PC-9 (cell line): ENCODE measurements around the gene MTF2. TPM values are rescaled to one million over a fixed set of nuclear protein-coding genes. Genes with fewer than 3 reads are reported as not detected.

Experiments used
- BruUV-seq: library from RNA; stranded (reverse); fragments of 400-500 nt; replicated peaks from 2 replicates; lab custom pipeline; 2021; lab: Mats Ljungman, UMichigan
- CTCF ChIA-PET: fragments of 300-600 bp; sonication (Branson Sonifier 250); formaldehyde crosslinking; loops from one replicate; lab custom pipeline; 2022; ENCODE audit warnings: antibody characterized with exemption; lab: Charles Lee
- POLR2A ChIA-PET: fragments of 300-600 bp; sonication (Branson Sonifier 250); formaldehyde crosslinking; loops from one replicate; lab custom pipeline; 2022; ENCODE audit warnings: antibody characterized with exemption; ENCODE audit not compliant: unreplicated experiment; lab: Charles Lee
- DNase-seq, 2 experiments: peaks; one replicate each; pipeline versions ENCODE4 v3.0.0 to v3.0.0-alpha.2; 2015 to 2022; ENCODE audit warnings: mixed read lengths in 1 of 2
- H2AFZ ChIP-seq: fragments of 200-600 bp; sonication (generic); 2 replicates; pipeline ENCODE4 v1.8.1; 2017; ENCODE audit warnings: antibody characterized with exemption
- H3F3A ChIP-seq: fragments of 200-600 bp; sonication (generic); 2 replicates; pipeline ENCODE4 v1.8.1; 2017; ENCODE audit warnings: antibody characterized with exemption, mild to moderate bottlenecking, low read depth; ENCODE audit not compliant: insufficient read depth
- H3K27ac ChIP-seq: fragments of 200-600 bp; sonication (generic); 2 replicates; pipeline ENCODE4 v1.6.1; 2016; ENCODE audit warnings: mixed run types
- H3K27me3 ChIP-seq: fragments of 200-600 bp; sonication (generic); 2 replicates; pipeline ENCODE4 v1.6.1; 2016; ENCODE audit warnings: low read depth, mixed run types; ENCODE audit not compliant: insufficient read depth
- H3K36me3 ChIP-seq: fragments of 200-600 bp; sonication (generic); 2 replicates; pipeline ENCODE4 v1.6.1; 2016; ENCODE audit warnings: low read depth, mixed run types
- H3K4me1 ChIP-seq: fragments of 200-600 bp; sonication (generic); replicated peaks from 2 replicates; pipeline ENCODE4 v1.6.1; 2016; ENCODE audit warnings: mixed run types; ENCODE audit not compliant: insufficient read depth
- H3K4me2 ChIP-seq: fragments of 200-600 bp; sonication (generic); 2 replicates; pipeline ENCODE4 v1.6.1; 2017; ENCODE audit warnings: mixed run types
- H3K4me3 ChIP-seq: fragments of 200-600 bp; sonication (generic); 2 replicates; pipeline ENCODE4 v1.6.1; 2016; ENCODE audit warnings: mixed run types
- H3K79me2 ChIP-seq: fragments of 200-600 bp; sonication (generic); 2 replicates; pipeline ENCODE4 v1.6.1; 2017; ENCODE audit warnings: low read depth, mixed run types
- H3K9me2 ChIP-seq: fragments of 200-600 bp; sonication (generic); 2 replicates; pipeline ENCODE4 v1.8.1; 2017; ENCODE audit warnings: mild to moderate bottlenecking; ENCODE audit not compliant: insufficient read depth
- H3K9me3 ChIP-seq: fragments of 200-600 bp; sonication (generic); 2 replicates; pipeline ENCODE4 v1.8.1; 2016; ENCODE audit warnings: low read depth; ENCODE audit not compliant: insufficient read depth
- H4K20me1 ChIP-seq: fragments of 200-600 bp; sonication (generic); 2 replicates; pipeline ENCODE4 v1.8.1; 2017; ENCODE audit not compliant: insufficient read depth
- CTCF ChIP-seq: fragments of 200-600 bp; sonication (generic); conservative IDR thresholded peaks from 2 replicates; pipeline ENCODE4 v1.6.1; 2017; ENCODE audit warnings: mixed run types, antibody characterized with exemption, mild to moderate bottlenecking, moderate library complexity
- EZH2 ChIP-seq: fragments of 200-600 bp; sonication (generic); IDR thresholded peaks from 2 replicates; pipeline ENCODE4 v1.8.0; 2017; ENCODE audit warnings: antibody characterized with exemption, low read depth
- intact Hi-C: fragments of 100-400 bp; cut with micrococcal nuclease; formaldehyde crosslinking; loops from one replicate; pipeline ENCODE4 v1.10.0; 2022; ENCODE audit not compliant: unreplicated experiment
- total RNA-seq: library from RNA; stranded (reverse); gene quantifications from 2 replicates; pipeline ENCODE4 v1.2.3, GENCODE V29; 2021

The MTF2 gene
- total RNA-seq, 1 experiment from 2014 or later: 31.7 TPM

DNA sequence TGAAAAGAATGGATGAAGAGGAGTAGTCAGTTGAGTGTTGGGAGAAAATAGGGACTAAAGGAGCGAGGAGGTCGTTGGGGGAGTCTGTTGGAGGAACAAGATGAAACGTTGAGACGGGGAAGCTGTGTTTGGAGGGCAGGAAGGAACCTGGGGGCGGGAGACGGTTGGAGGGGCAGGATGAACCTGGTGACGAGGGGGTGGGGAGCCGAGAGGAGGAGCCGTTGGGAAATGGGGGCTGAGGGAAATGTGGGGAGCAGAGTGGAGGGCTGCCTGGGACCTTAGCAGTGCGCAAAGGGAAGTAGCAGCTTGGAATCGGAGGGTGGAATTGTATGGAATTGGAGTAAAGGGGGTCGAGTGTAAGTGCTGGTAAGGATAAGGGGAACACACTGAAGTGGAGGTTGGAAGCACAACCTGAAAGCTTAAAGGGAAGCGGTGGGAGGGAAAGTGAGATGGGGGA, 630 bp downstream of the MTF2 start:
- DNase-seq: no peak
- Histone ChIP-seq H3K4me3 (peak overlapping the region; percentile 87), H3K9me2 (no peaks in the 10 kb centered on the region), H3K4me2 (peak overlapping the region; percentile 89), H3F3A (peaks cover 6% of the 10 kb centered on the region; the same call in 1 of the 2 replicates), H2AFZ (peak overlapping the region; percentile 100), H3K27ac (peak overlapping the region; percentile 58), H3K9me3 (no peaks in the 10 kb centered on the region), H4K20me1 (peaks cover 31% of the 10 kb centered on the region), H3K4me1 (peaks cover 25% of the 10 kb centered on the region), H3K27me3 (no peaks in the 10 kb centered on the region), H3K36me3 (peaks cover 22% of the 10 kb centered on the region), H3K79me2 (peaks cover 56% of the 10 kb centered on the region)
- no TSS peak for BruUV-seq
- intact Hi-C loops: loop anchor here (1.0 to 2.0 kb wide), 2 partner anchors 65 to 101 kb away; partner anchors contain the start of genes CCDC18 and TMED5
- ChIA-PET POLR2A (interaction anchor here (0.5 to 1.2 kb wide), 6 partner anchors 13 to 559 kb away, joined by 4 to 22 read pairs (median 6); no protein-coding TSS in a partner anchor), CTCF (interaction anchor here (0.5 to 1.3 kb wide), 7 partner anchors 17 to 960 kb away, joined by 3 to 6 read pairs (median 3); no protein-coding TSS in a partner anchor)
- TF ChIP-seq CTCF: no peak

- intact Hi-C loops: no loop called here
- Histone ChIP-seq H3K27ac (peak overlapping the region; percentile 58), H2AFZ (peak overlapping the region; percentile 100), H4K20me1 (peaks cover 36% of the 10 kb centered on the region), H3K36me3 (peaks cover 26% of the 10 kb centered on the region), H3K9me2 (no peaks in the 10 kb centered on the region), H3K4me2 (peak overlapping the region; percentile 89), H3K27me3 (no peaks in the 10 kb centered on the region), H3K79me2 (peaks cover 61% of the 10 kb centered on the region), H3K4me1 (peaks cover 25% of the 10 kb centered on the region), H3K9me3 (no peaks in the 10 kb centered on the region), H3F3A (peaks cover 6% of the 10 kb centered on the region; the same call in 1 of the 2 replicates), H3K4me3 (peak overlapping the region; percentile 87)
- CTCF ChIA-PET: interaction anchor here (0.6 to 1.0 kb wide), 5 partner anchors 18 to 256 kb away, joined by 3 to 6 read pairs (median 4); no protein-coding TSS in a partner anchor
- DNase-seq: peak in 1 of 2 experiments; percentile 71
- BruUV-seq: TSS peak; percentile 18
- TF ChIP-seq CTCF (peak; percentile 75), EZH2 (no peak)
- POLR2A ChIA-PET: interaction anchor here (0.5 to 0.7 kb wide), 3 partner anchors 158 to 558 kb away, joined by 4 to 9 read pairs (median 6); no protein-coding TSS in a partner anchor
These were observed 1.2 kb downstream of the MTF2 start for GRCh38 chr1:93080179-93080823.

- H3K4me1 ChIP-seq: peaks cover 25% of the 10 kb centered on the region
- H3K4me3 ChIP-seq: peak overlapping the region; percentile 87; the same call in 1 of the 2 replicates
- no peaks in the 10 kb centered on the region for H3K9me2 ChIP-seq
- POLR2A ChIA-PET: no interaction called here
- H3K79me2 ChIP-seq: peaks cover 75% of the 10 kb centered on the region
- no peaks in the 10 kb centered on the region for H3K9me3 ChIP-seq
- peak in 1 of 2 experiments; percentile 69 for DNase-seq
- H3K27me3 ChIP-seq: no peaks in the 10 kb centered on the region
- 0 out of 2 replicates have a peak overlapping the region, but pooled peaks have one; percentile 3 for H3K27ac ChIP-seq
- H3K4me2 ChIP-seq: peak overlapping the region; percentile 89
- peaks cover 32% of the 10 kb centered on the region for H3K36me3 ChIP-seq
- no TSS peak for BruUV-seq
- intact Hi-C loops: no loop called here
- no peak overlapping the region for H2AFZ ChIP-seq
- CTCF ChIA-PET: no interaction called here
- H3F3A ChIP-seq: peaks cover 6% of the 10 kb centered on the region; the same call in 1 of the 2 replicates
- H4K20me1 ChIP-seq: peaks cover 49% of the 10 kb centered on the region
- TF ChIP-seq CTCF: no peak
- TF ChIP-seq EZH2: no peak
These were observed 2.6 kb downstream of the MTF2 start for GRCh38 chr1:93081716-93082115.
